ENCODE data around the gene ZBED2. TPM values are rescaled to one million over a fixed set of nuclear protein-coding genes. Genes with fewer than 3 reads are reported as not detected.
"Not testable (repeated sequence)": the region's sequence is repeated elsewhere in the genome, so short reads cannot be mapped to it uniquely, and the experiment has no call there.

The ZBED2 gene
- total and polyA plus RNA-seq, 2 experiments from 2014 or later = 0.50 to 0.66 TPM

- no peaks in the 10 kb centered on the region for H3K36me3 ChIP-seq (replicated peaks; ENCODE audit: insufficient read depth, low read depth)
- no peaks in the 10 kb centered on the region for H4K20me1 ChIP-seq (ENCODE audit: insufficient read depth, poor library complexity, severe bottlenecking)
- H3K79me2 ChIP-seq = no peaks in the 10 kb centered on the region
- no peak overlapping the region for H2AFZ ChIP-seq
- H3K9me2 ChIP-seq (replicated peaks; ENCODE audit: insufficient read depth) = no peaks in the 10 kb centered on the region
- no peaks in the 10 kb centered on the region for H3K9me3 ChIP-seq (ENCODE audit: low read depth)
- no peak overlapping the region for H3K4me3 ChIP-seq
- no peaks in the 10 kb centered on the region for H3K27me3 ChIP-seq
- DNase-seq (ENCODE audit: low spot score) = no peak
- no peaks in the 10 kb centered on the region for H3K4me1 ChIP-seq (ENCODE audit: insufficient read depth)
- H3K27ac ChIP-seq = no peak overlapping the region
- TF ChIP-seq EZH2phosphoT487 (IDR thresholded peaks at IDR 0.05; ENCODE audit: low read depth, severe bottlenecking, unreplicated experiment) (no peak), EZH2 (IDR thresholded peaks at IDR 0.05; ENCODE audit: borderline replicate concordance) (no peak)
- TF ChIP-seq, protein P1, sequence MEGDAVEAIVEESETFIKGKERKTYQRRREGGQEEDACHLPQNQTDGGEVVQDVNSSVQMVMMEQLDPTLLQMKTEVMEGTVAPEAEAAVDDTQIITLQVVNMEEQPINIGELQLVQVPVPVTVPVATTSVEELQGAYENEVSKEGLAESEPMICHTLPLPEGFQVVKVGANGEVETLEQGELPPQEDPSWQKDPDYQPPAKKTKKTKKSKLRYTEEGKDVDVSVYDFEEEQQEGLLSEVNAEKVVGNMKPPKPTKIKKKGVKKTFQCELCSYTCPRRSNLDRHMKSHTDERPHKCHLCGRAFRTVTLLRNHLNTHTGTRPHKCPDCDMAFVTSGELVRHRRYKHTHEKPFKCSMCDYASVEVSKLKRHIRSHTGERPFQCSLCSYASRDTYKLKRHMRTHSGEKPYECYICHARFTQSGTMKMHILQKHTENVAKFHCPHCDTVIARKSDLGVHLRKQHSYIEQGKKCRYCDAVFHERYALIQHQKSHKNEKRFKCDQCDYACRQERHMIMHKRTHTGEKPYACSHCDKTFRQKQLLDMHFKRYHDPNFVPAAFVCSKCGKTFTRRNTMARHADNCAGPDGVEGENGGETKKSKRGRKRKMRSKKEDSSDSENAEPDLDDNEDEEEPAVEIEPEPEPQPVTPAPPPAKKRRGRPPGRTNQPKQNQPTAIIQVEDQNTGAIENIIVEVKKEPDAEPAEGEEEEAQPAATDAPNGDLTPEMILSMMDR (IDR thresholded peaks at IDR 0.05; ENCODE audit: poor library complexity) = no peak
- H3K4me2 ChIP-seq = no peak overlapping the region
- 90% methylated on average over 2 of the region's 2 CpGs for WGBS (ENCODE audit: low lambda C conversion rate, missing lambda C conversion rate)
These were observed 26.8 kb downstream of the ZBED2 start for GRCh38 chr3:111568355-111568754.

- DNase-seq (ENCODE audit: low spot score) = no peak
- H2AFZ ChIP-seq = no peak overlapping the region
- no peaks in the 10 kb centered on the region for H3K9me2 ChIP-seq (replicated peaks; ENCODE audit: insufficient read depth)
- no peak overlapping the region for H3K4me3 ChIP-seq
- TF ChIP-seq, protein P1 (IDR thresholded peaks at IDR 0.05; ENCODE audit: poor library complexity) = no peak
- no peak for TF ChIP-seq EZH2phosphoT487 (IDR thresholded peaks at IDR 0.05; ENCODE audit: low read depth, severe bottlenecking, unreplicated experiment)
- no peak for TF ChIP-seq EZH2 (IDR thresholded peaks at IDR 0.05; ENCODE audit: borderline replicate concordance)
- no peaks in the 10 kb centered on the region for H3K9me3 ChIP-seq (ENCODE audit: low read depth)
- 76% methylated on average over 2 of the region's 2 CpGs for WGBS (ENCODE audit: low lambda C conversion rate, missing lambda C conversion rate)
- no peaks in the 10 kb centered on the region for H3K4me1 ChIP-seq (ENCODE audit: insufficient read depth)
- no peak overlapping the region for H3K4me2 ChIP-seq
- H4K20me1 ChIP-seq (ENCODE audit: insufficient read depth, poor library complexity, severe bottlenecking) = no peaks in the 10 kb centered on the region
- no peaks in the 10 kb centered on the region for H3K36me3 ChIP-seq (replicated peaks; ENCODE audit: insufficient read depth, low read depth)
- H3K79me2 ChIP-seq = no peaks in the 10 kb centered on the region
- no peak overlapping the region for H3K27ac ChIP-seq
- H3K27me3 ChIP-seq = no peaks in the 10 kb centered on the region
These were observed 28.3 kb downstream of the ZBED2 start for GRCh38 chr3:111566844-111567243.

- not testable (repeated sequence) for H3K9me2 ChIP-seq (replicated peaks; ENCODE audit: insufficient read depth); H3K4me2 ChIP-seq; H3K4me3 ChIP-seq; H3K27me3 ChIP-seq; H3K79me2 ChIP-seq; H3K27ac ChIP-seq; DNase-seq (ENCODE audit: low spot score); H3K9me3 ChIP-seq (ENCODE audit: low read depth); H3K36me3 ChIP-seq (replicated peaks; ENCODE audit: insufficient read depth, low read depth); H4K20me1 ChIP-seq (ENCODE audit: insufficient read depth, poor library complexity, severe bottlenecking); H2AFZ ChIP-seq; H3K4me1 ChIP-seq (ENCODE audit: insufficient read depth)
- 90% methylated on average over 19 of the region's 25 CpGs for WGBS (ENCODE audit: low lambda C conversion rate, missing lambda C conversion rate)
These were observed 33.2 kb downstream of the ZBED2 start for GRCh38 chr3:111561902-111562301.

DNA sequence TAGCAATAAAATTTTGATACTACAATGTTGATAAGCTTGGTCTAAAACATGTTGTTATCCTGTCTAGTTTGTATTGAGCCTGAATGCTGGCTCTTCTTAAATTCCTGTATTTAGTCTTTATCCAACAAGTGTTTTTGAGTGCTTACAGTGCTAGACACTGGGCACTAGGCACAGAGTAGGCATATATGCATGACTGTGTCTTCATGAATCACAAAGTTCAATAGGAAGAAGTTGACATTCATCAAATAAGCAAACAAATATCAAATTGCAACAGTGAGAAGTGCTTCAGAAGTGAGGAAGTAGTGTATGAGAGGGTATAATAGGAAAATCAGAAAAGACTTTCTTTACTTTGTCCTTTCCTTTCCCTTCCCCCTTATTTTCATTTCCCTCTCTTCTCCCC lies 46.4 kb downstream of the ZBED2 start:
- Histone ChIP-seq H3K36me3 (replicated peaks; ENCODE audit: insufficient read depth, low read depth) (no peaks in the 10 kb centered on the region), H2AFZ (no peak overlapping the region), H3K9me2 (replicated peaks; ENCODE audit: insufficient read depth) (no peaks in the 10 kb centered on the region), H3K27me3 (no peaks in the 10 kb centered on the region), H3K9me3 (ENCODE audit: low read depth) (no peaks in the 10 kb centered on the region), H3K27ac (no peak overlapping the region), H4K20me1 (ENCODE audit: insufficient read depth, poor library complexity, severe bottlenecking) (no peaks in the 10 kb centered on the region), H3K4me2 (no peak overlapping the region), H3K4me1 (ENCODE audit: insufficient read depth) (no peaks in the 10 kb centered on the region), H3K4me3 (no peak overlapping the region), H3K79me2 (no peaks in the 10 kb centered on the region)
- TF ChIP-seq EZH2phosphoT487 (IDR thresholded peaks at IDR 0.05; ENCODE audit: low read depth, severe bottlenecking, unreplicated experiment) (no peak), EZH2 (IDR thresholded peaks at IDR 0.05; ENCODE audit: borderline replicate concordance) (no peak)
- TF ChIP-seq, protein P1 (IDR thresholded peaks at IDR 0.05; ENCODE audit: poor library complexity) = no peak
- no peak for DNase-seq (ENCODE audit: low spot score)
